ENCODE results near the gene TAPT1.

GRCh38 chr4:16206848-16207247 is 19.4 kb downstream of the TAPT1 start:
- TF ChIP-seq CTCF (IDR thresholded peaks at IDR 0.05) (no peak), POLR2AphosphoS5 (IDR thresholded peaks at IDR 0.05) (no peak), POLR2A (IDR thresholded peaks at IDR 0.05) (no peak)
